Measurements from ENCODE around the gene GDPGP1. TPM values are rescaled to one million over a fixed set of nuclear protein-coding genes. Genes with fewer than 3 reads are reported as not detected.
"Not testable (repeated sequence)": the region's sequence is repeated elsewhere in the genome, so short reads cannot be mapped to it uniquely, and the experiment has no call there.

GDPGP1 gene
- total and polyA plus RNA-seq, 10 of the 15 experiments (the other 5 are each of a cell fraction or from before 2014, with no cell fraction given), result 0.68 to 8.9 (median 3.0) TPM

GRCh38 chr15:90271459-90272166, 37.6 kb downstream of the GDPGP1 start:
- H3K27ac ChIP-seq (ENCODE audit: control insufficient read depth, insufficient read depth), result no peak overlapping the region
- H3K4me2 ChIP-seq (ENCODE audit: control insufficient read depth, insufficient read depth), result no peak overlapping the region
- 78% methylated on average over 7 of the region's 7 CpGs for WGBS (ENCODE audit: insufficient coverage, insufficient replicate concordance, low lambda C conversion rate, missing lambda C conversion rate)
- no peak overlapping the region for H2AFZ ChIP-seq (ENCODE audit: control insufficient read depth, low read depth, low read length)
- ChIA-PET SMC1A (ENCODE audit: uncharacterized antibody, unreplicated experiment) (interaction anchor here (0.9 to 2.5 kb wide), 6 partner anchors 10 to 122 kb away, joined by 3 to 11 read pairs (median 4); partner anchors contain the start of gene SEMA4B), CTCF (interaction anchor here (0.7 to 1.5 kb wide), 6 partner anchors 11 to 129 kb away, joined by 3 to 5 read pairs (median 3); no protein-coding TSS in a partner anchor), RAD21 (ENCODE audit: unreplicated experiment) (no interaction called here), POLR2A (interaction anchor here (0.6 kb wide), 1 partner anchor 115 kb away, joined by 3 read pairs; no protein-coding TSS in a partner anchor)
- BruUV-seq (replicated peaks), result TSS peak; percentile 14
- no peak for TF ChIP-seq ZBTB33 (IDR thresholded peaks at IDR 0.05)
- no peak for TF ChIP-seq ZBTB40 (IDR thresholded peaks at IDR 0.05; ENCODE audit: borderline replicate concordance)
- TF ChIP-seq POU2F2 (IDR thresholded peaks at IDR 0.05; ENCODE audit: borderline replicate concordance, low read depth, low read length), result no peak
- TF ChIP-seq ZBED1 (IDR thresholded peaks at IDR 0.05; ENCODE audit: borderline replicate concordance), result no peak
- no peak for TF ChIP-seq MTA2 (IDR thresholded peaks at IDR 0.05; ENCODE audit: low read depth)
- in situ Hi-C loops (cut with MboI) (no loop called here), intact Hi-C loops (cut with micrococcal nuclease; ENCODE audit: unreplicated experiment) (no loop called here)
- no peak for DNase-seq (ENCODE audit: low read depth, low spot score)
- H3K27me3 ChIP-seq (replicated peaks in 1 of 2; ENCODE audit: control insufficient read depth in 2 of 2, insufficient read depth in 2 of 2, low read length in 1 of 2), result no peaks in the 10 kb centered on the region
- FAIRE-seq, result no peak
- H3K9me3 ChIP-seq (replicated peaks; ENCODE audit: control insufficient read depth, insufficient read depth, low read length), result no peaks in the 10 kb centered on the region
- H3K79me2 ChIP-seq (ENCODE audit: control insufficient read depth, insufficient read depth, low read length), result peaks cover 27% of the 10 kb centered on the region
- no peak overlapping the region for H3K9ac ChIP-seq (ENCODE audit: control insufficient read depth, insufficient read depth, low read length)
- no peaks in the 10 kb centered on the region for H4K20me1 ChIP-seq (ENCODE audit: control insufficient read depth, insufficient read depth)
- peak; percentile 27; the same call in 1 of the 3 replicates for ATAC-seq
- no peaks in the 10 kb centered on the region for H3K4me1 ChIP-seq (ENCODE audit: control insufficient read depth, insufficient read depth, low read length)
- peaks cover 2 to 4% of the 10 kb centered on the region in 2 experiments for H3K36me3 ChIP-seq (ENCODE audit: control insufficient read depth in 2 of 2, insufficient read depth in 2 of 2, low read length in 1 of 2)
- no peak overlapping the region for H3K4me3 ChIP-seq

GRCh38 chr15:90278467-90278866, 44.5 kb downstream of the GDPGP1 start:
- H4K20me1 ChIP-seq (ENCODE audit: control insufficient read depth, insufficient read depth); H3K4me2 ChIP-seq (ENCODE audit: control insufficient read depth, insufficient read depth); SMC1A ChIA-PET (ENCODE audit: uncharacterized antibody, unreplicated experiment); H3K9me3 ChIP-seq (replicated peaks; ENCODE audit: control insufficient read depth, insufficient read depth, low read length); FAIRE-seq; H3K27me3 ChIP-seq (replicated peaks in 1 of 2; ENCODE audit: control insufficient read depth in 2 of 2, insufficient read depth in 2 of 2, low read length in 1 of 2); H3K4me3 ChIP-seq; H3K4me1 ChIP-seq (ENCODE audit: control insufficient read depth, insufficient read depth, low read length); H3K36me3 ChIP-seq (ENCODE audit: control insufficient read depth in 2 of 2, insufficient read depth in 2 of 2, low read length in 1 of 2); H2AFZ ChIP-seq (ENCODE audit: control insufficient read depth, low read depth, low read length); H3K27ac ChIP-seq (ENCODE audit: control insufficient read depth, insufficient read depth); RAD21 ChIA-PET (ENCODE audit: unreplicated experiment); ATAC-seq; H3K9ac ChIP-seq (ENCODE audit: control insufficient read depth, insufficient read depth, low read length); H3K79me2 ChIP-seq (ENCODE audit: control insufficient read depth, insufficient read depth, low read length); DNase-seq (ENCODE audit: low read depth, low spot score); POLR2A ChIA-PET; BruUV-seq (replicated peaks); in situ Hi-C loops (cut with MboI); intact Hi-C loops (cut with micrococcal nuclease; ENCODE audit: unreplicated experiment): not testable (repeated sequence)
- 96% methylated on average over 12 of the region's 12 CpGs for WGBS (ENCODE audit: insufficient coverage, insufficient replicate concordance, low lambda C conversion rate, missing lambda C conversion rate)
- CTCF ChIA-PET, result interaction anchor here (1.3 to 2.0 kb wide), 2 partner anchors 8 to 12 kb away, joined by 4 to 6 read pairs; no protein-coding TSS in a partner anchor
